GM21360 (cell line): ENCODE results near the gene RBM8A.

ENCODE experiments used
- ATAC-seq: cut with Tn5 transposase; IDR thresholded peaks from one replicate; pipeline ENCODE4 v1.9.1; 2021; ENCODE audit warnings: mild to moderate bottlenecking, moderate library complexity; ENCODE audit not compliant: unreplicated experiment

The RBM8A gene

GRCh38 chr1:145884675-145885074 lies 42.6 kb downstream of the RBM8A start:
- ATAC-seq = no peak

GRCh38 chr1:145879775-145880174 lies 47.5 kb downstream of the RBM8A start:
- ATAC-seq = no peak

- ATAC-seq = no peak
Measured at GRCh38 chr1:145878724-145879123, 48.6 kb downstream of the RBM8A start.

GRCh38 chr1:145877923-145878486 lies 49.3 kb downstream of the RBM8A start:
- ATAC-seq = no peak

- no peak for ATAC-seq
Measured at GRCh38 chr1:145874646-145875045, 52.6 kb downstream of the RBM8A start.

GRCh38 chr1:145871994-145872924 lies 55.0 kb downstream of the RBM8A start:
- ATAC-seq = no peak
